DND-41 (cell line): ENCODE measurements around the gene LRP6.

Experiments
- EZH2 ChIP-seq: IDR thresholded peaks from 3 replicates; pipeline ENCODE4 v1.6.1; 2012; ENCODE audit warnings: borderline replicate concordance, low read depth, mild to moderate bottlenecking, moderate library complexity, low read length, inconsistent platforms; ENCODE audit not compliant: severe bottlenecking
- TF ChIP-seq, protein P1 (sequence below): IDR thresholded peaks from 2 replicates; pipeline ENCODE4 v1.5.1; 2012; ENCODE audit warnings: borderline replicate concordance, low read length, moderate library complexity, mild to moderate bottlenecking; ENCODE audit not compliant: poor library complexity, severe bottlenecking; ENCODE audit errors: extremely low read depth

DNA sequence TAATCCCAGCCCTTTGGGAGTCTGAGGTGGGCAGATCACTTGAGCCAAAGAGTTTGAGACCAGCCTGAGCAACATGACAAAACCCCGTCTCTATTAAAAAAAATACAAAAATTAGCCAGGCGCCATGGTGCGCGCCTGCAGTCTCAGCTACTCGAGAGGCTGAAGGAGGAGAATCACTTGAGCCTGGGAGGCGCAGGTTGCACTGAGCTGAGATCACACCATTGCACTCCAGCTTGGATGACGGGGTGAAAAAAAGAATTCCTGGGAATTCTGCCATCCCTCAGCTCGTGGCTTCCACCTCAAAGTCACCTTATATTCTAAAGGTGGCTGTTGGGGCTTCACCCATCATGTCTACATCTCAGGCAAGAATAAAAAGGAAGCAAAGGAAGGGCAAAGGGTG lies 183.2 kb downstream of the LRP6 start:
- TF ChIP-seq EZH2, result no peak
- TF ChIP-seq, protein P1, sequence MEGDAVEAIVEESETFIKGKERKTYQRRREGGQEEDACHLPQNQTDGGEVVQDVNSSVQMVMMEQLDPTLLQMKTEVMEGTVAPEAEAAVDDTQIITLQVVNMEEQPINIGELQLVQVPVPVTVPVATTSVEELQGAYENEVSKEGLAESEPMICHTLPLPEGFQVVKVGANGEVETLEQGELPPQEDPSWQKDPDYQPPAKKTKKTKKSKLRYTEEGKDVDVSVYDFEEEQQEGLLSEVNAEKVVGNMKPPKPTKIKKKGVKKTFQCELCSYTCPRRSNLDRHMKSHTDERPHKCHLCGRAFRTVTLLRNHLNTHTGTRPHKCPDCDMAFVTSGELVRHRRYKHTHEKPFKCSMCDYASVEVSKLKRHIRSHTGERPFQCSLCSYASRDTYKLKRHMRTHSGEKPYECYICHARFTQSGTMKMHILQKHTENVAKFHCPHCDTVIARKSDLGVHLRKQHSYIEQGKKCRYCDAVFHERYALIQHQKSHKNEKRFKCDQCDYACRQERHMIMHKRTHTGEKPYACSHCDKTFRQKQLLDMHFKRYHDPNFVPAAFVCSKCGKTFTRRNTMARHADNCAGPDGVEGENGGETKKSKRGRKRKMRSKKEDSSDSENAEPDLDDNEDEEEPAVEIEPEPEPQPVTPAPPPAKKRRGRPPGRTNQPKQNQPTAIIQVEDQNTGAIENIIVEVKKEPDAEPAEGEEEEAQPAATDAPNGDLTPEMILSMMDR, result no peak
